Measurements from ENCODE around the gene NAPEPLD. TPM values are rescaled to one million over a fixed set of nuclear protein-coding genes. Genes with fewer than 3 reads are reported as not detected.
"Not testable (repeated sequence)": the region's sequence is repeated elsewhere in the genome, so short reads cannot be mapped to it uniquely, and the experiment has no call there.

Gene NAPEPLD
- polyA plus RNA-seq (ENCODE audit: insufficient read length): 14.5 TPM

DNA sequence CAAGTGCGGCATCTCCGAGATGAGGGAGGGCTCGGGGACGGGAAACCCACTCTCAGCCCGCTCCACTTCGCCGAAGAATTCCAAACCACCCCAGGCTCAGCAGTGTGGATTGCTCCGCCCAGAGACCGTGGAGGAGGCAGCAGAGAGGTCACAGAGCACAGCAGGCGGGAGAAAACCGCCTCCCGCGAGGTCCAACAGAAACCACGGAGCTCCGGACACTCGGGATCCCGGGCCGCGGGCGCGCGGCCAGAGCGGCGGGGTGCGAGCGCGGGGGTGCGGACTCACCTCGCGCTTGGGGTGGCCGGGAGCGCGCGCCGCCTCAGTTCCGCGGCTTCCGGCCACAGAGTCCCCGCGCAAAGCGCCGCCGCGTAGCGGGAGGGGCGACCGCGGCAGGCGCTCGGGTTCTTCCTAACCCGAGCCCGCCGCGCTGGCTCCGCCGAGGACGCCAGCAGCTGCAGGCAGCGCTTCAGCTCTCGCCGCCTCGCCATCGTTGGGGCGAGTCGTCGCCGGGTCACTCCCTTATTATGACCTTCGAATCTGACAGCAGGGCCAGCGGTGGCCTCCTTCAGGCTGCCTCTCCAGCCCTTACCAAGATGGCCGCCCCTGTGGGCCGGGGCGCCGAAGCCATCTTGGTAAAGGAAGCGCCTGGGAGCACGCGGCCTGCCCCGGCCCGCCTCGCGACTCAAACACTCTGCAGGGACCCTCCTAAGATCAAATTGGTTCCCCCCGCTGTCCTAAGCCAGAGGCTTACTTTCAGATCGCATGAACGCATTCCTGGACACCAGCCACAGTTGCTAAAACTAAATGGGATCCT, at the start of gene NAPEPLD:
Gene NAPEPLD (minus strand): TSS at position 106 of the 814 bp plus-strand sequence. CDS start 20,323 bp downstream, outside the sequence.
- peak; percentile 83 for DNase-seq (ENCODE audit: low read depth)

DNA sequence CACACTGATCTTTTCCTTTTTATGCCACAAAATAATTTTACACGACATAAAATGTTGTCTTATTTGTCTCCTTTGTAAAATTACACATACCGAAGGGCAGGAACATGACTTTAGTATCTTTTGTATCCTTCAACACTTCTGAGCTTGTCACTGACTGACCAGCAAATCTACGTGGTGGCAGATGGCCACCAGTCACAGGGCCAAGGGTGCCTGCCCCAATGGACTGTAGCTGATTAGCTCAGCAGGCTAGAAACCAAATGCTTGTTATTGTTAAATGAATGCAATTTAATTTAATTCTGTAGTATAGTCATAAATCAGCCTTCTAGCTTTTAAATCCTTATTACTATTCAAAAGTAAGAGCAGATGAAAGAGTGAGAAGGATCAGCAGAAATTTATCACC, 49.2 kb upstream of the NAPEPLD start:
- DNase-seq (ENCODE audit: low read depth): not testable (repeated sequence)

DNA sequence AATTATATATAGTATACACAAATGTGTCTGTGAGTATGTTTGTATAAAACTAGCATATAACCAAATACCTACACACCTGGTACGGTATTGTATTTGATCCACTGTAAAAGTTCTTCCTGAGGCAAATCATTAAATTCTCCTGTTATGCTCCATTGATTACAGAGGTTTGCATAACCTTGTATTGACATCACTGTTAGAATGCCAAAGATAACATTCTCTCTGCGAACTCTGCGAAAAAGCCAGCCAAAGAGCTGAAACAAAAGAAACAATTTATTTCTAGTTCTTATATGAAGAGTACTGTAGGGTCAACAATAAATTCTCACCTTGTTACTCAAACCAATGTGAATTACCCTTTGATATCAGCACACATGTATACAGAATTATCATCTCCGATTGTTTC, 46.5 kb upstream of the NAPEPLD start:
- DNase-seq (ENCODE audit: low read depth): not testable (repeated sequence)

GRCh38 chr7:103172415-103173146, 23.7 kb upstream of the NAPEPLD start:
- DNase-seq (ENCODE audit: low read depth): not testable (repeated sequence)

- DNase-seq (ENCODE audit: low read depth): not testable (repeated sequence)
These were observed 23.0 kb upstream of the NAPEPLD start for GRCh38 chr7:103171695-103172414.

DNA sequence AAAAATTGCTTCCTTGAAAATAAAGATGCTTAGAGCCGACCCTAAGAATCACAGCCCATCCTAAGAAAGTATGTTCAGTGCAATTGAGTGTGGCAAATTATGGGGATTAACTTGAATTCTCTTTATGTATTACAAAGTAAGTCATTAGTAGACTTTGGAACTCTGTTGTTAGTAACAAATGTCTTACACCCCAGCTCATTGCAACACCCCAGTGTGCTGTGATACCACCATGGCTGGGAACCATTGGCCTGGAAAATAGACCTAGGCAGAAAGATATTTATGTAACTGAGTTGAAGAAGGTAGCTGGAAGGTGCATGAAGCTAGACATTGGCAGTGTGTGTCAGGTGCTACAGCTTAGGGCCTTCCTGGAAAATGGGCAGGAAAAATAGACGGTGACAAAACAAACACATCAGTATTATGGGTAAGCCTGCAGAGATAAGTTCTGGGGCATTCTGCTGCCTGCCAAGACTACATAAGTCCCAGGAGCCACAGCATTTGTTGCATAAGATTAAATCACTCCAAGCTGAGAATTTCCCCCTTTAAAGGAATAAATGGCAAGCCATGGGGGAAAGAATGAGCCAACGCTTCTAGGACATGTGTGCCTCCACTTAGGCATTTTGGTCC, 18.1 kb upstream of the NAPEPLD start:
- DNase-seq (ENCODE audit: low read depth): not testable (repeated sequence)

DNA sequence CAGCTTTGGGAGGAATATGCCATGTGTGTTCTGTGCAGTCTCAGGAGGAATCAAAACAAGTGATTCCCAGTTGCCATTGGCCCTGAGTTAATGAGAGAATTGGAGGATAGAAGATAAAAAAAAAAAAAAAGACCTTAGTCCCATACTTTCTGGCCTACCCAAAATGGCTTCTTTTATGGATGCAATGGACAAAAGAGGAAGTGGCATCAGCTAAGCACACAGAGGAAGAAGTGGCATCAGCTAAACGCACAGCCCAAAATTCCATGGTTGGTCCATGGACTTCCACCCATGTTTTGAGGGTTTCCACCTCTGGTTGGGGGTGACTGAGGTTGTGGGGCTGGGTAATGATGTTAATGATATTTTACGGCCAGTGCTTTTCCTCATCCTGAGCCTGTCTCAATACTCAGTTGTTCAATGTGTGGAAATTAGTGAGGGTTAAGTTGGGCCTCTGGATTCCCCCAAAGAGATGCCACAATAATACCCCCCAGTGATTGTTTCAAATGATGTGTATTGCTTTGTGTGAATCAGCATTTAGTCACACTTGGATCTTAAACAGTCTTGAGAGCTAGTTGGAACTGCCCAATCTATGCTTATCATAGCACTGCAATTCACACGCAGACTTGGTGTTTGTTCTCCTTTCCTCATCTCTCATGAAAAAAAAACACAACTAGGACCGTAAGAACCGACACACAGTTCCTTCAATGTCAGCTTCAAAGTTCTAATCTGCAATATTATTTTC, 14.4 kb upstream of the NAPEPLD start:
- DNase-seq (ENCODE audit: low read depth): not testable (repeated sequence)

DNA sequence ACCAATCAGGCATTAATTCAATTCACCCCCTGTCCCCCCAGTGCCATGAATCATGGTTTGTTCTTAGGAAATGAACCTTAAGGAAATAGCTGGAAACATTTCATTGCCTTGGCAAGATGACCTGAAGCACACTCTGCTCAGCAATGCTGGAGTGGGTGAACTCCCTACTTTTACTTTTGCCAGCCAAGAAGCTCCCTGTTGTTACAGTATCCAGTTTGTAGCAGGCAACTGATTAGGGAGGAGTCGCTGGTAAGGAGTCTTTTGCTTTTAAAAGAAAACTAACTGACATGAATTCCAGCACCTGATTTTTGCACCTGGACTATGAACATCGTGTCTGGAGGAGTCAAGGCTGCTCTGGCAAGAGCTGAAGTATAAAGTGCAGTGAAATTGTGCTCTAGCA, 13.7 kb upstream of the NAPEPLD start:
- DNase-seq (ENCODE audit: low read depth): not testable (repeated sequence)

GRCh38 chr7:103161998-103162616, 13.2 kb upstream of the NAPEPLD start:
- DNase-seq (ENCODE audit: low read depth): not testable (repeated sequence)

- DNase-seq (ENCODE audit: low read depth): not testable (repeated sequence)
These were observed 10.2 kb upstream of the NAPEPLD start for GRCh38 chr7:103159072-103159471.

DNA sequence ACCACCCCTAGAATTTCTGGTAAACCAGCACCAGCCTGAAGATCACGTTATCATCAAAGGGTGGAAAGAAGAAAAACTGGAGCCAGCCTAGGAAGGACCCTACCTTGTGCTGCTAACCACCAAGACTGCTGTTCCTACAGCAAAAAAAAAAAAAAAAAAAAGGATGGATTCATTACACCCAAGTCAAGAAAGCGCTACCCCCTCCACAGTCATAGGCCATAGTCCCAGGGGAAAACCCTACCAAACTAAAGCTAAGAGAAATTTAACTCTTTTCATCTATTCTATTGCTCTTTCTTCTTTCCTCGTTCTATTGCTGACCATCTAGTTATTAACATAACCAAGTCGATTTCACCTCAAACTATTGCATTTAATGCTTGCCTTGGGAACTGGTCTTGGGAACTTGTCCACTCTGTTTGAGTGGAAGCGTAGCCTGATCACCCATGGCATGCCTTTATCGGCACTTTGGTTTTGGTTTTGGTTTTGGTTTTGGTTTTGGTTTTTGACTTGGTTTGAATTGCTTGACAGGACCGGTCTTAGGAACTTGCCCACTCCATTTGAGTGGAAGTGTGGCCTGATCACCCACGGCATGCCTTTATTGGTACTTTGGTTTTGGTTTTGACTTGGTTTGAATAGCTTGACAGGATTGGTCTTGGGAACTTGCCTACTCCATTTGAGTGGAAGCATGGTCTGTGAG, 6.6 kb upstream of the NAPEPLD start:
- DNase-seq (ENCODE audit: low read depth): not testable (repeated sequence)

DNA sequence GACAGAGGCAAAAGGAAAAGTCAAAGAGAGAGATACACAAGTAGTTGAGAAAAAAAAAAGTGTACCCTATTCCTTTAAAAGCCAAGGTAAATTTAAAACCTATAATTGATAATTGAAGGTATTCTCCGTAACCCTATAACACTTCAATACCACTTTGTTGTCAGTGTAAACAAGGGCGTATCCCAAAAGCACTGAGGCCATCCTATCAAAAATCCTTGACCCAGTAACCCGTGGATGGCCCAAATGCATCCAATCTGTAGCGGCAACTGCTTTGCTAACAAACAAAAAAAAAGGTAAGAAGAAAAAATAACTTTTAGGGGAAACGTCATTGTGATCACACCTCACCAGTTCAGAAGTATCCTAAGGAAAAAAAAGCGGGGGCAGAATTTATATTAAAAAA, 5.1 kb upstream of the NAPEPLD start:
- no peak for DNase-seq (ENCODE audit: low read depth)

GRCh38 chr7:103152744-103153617, 4.1 kb upstream of the NAPEPLD start:
- DNase-seq (ENCODE audit: low read depth): not testable (repeated sequence)

- not testable (repeated sequence) for DNase-seq (ENCODE audit: low read depth)
These were observed 3.2 kb upstream of the NAPEPLD start for GRCh38 chr7:103151993-103152676.

DNA sequence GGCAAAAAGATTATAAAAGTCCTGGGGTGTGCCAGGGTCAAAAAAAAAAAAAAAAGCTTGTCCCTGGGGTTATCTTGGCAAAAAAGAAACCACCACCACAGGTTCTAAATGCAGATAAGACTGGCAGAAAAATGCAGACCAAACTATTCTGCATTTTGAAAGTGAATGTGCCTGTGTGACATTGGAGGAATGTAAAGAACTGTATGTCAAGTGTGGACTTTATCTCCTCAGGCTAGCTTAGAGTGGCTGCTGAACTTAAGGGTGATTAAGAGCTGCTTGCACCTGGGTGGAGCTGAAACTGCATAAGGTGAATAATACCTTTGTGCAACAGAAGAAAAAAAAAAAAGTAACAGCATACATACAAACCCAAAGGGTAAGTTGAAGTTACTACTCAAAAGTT, 1.3 kb upstream of the NAPEPLD start:
- no peak for DNase-seq (ENCODE audit: low read depth)

DNA sequence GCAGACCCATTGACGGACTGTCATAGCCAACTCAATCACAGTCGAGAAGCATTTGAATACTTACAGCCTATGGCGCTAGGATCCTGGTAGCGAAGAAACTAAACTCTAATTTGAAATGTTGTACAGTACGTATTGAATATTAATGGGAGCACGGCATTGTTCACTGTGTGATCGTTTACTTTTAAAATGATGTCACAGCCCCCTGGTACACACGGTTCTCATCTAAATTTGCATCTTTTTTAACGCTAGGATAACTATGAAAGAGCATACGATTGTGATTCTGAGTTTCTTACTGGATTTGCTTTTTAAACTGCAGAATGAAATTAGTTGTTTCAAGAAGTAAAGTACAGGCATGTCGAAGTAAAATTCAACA, 895 bp upstream of the NAPEPLD start:
- DNase-seq (ENCODE audit: low read depth): no peak

DNA sequence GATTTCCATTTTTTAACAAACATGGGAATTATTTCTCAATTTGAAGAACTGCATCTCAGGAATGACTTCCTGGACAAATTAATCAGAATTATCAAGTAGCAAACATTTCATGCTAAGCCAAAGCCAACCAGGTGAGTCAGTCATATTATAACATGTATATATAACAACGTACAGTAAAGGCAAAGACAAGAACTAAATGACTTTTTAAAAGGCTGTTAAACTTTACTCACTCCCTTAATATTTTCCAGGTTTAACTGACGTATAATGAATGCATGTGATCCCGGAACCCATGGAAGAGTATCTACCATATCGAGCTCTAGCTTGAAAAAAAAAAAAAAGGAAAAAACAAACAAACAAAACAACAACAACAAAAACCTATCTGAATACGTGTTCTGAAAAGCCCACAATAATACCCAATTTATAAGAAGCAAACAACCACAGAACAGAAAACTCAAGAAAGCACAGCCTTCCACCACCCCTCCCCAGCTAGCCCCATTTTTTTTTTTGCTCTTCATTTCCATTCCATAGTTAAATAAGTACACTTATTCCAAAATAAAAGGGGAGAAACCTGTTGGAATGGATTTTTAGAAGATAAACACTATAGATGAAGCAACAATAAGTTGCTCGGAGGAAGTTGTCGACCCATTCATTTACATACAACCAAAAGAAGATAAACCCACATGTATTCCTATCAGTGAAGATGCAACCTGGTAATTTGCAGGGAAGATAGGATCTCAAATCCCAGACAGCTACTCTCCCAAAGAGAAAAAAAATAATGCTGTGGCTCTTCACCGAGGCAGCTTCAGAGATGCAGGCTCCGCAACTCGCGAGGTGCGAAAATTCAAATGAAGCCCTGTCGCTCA, 537 bp downstream of the NAPEPLD start:
- no peak for DNase-seq (ENCODE audit: low read depth)
